ENCODE results near the gene SHISA6. TPM values are rescaled to one million over a fixed set of nuclear protein-coding genes. Genes with fewer than 3 reads are reported as not detected.

Gene SHISA6
- total RNA-seq, 1 experiment from 2014 or later = 2.9 TPM

GRCh38 chr17:11511696-11512095, 270.7 kb downstream of the SHISA6 start:
- H3K79me1 ChIP-seq (ENCODE audit: insufficient read depth, low read depth, low read length, poor library complexity, severe bottlenecking) = no peaks in the 10 kb centered on the region
- no peak overlapping the region for H2BK5ac ChIP-seq (ENCODE audit: insufficient read length, low read length)
- no peak overlapping the region for H3K14ac ChIP-seq (ENCODE audit: insufficient read depth, low read length)
- H3K9ac ChIP-seq (ENCODE audit: extremely low read depth, insufficient read length, low read length) = no peak overlapping the region
- TF ChIP-seq CTCF (conservative IDR thresholded peaks at IDR 0.05) = no peak
- H3K4me2 ChIP-seq (ENCODE audit: insufficient read depth, insufficient read length, low read length) = no peak overlapping the region
- no peaks in the 10 kb centered on the region for H3K27me3 ChIP-seq (ENCODE audit: insufficient read depth, low read length)
- no peaks in the 10 kb centered on the region; a peak in 1 of 5 replicates for H3K9me3 Mint-ChIP-seq
- H4K20me1 ChIP-seq (ENCODE audit: control insufficient read depth, insufficient read depth, insufficient read length) = no peaks in the 10 kb centered on the region
- H2AFZ ChIP-seq (ENCODE audit: low read length) = no peak overlapping the region
- H3K27ac Mint-ChIP-seq = no peak overlapping the region
- H3K4me1 ChIP-seq (ENCODE audit: insufficient read depth, low read length) = peaks cover 2% of the 10 kb centered on the region; the same call in 1 of the 2 replicates
- no peak overlapping the region for H4K8ac ChIP-seq (replicated peaks; ENCODE audit: insufficient read length, low read depth, low read length)
- H3K4me3 Mint-ChIP-seq = no peak overlapping the region
- no peak overlapping the region for H4K5ac ChIP-seq (ENCODE audit: insufficient read length, low read depth, low read length)
- no peak overlapping the region for H3K4ac ChIP-seq (ENCODE audit: low read depth, low read length)
- H4K91ac ChIP-seq (ENCODE audit: insufficient read length, low read depth, low read length) = no peak overlapping the region
- H3K79me2 ChIP-seq (ENCODE audit: insufficient read depth, low read length) = no peaks in the 10 kb centered on the region
- H3K56ac ChIP-seq (ENCODE audit: insufficient read length, low read depth, low read length) = no peak overlapping the region
- H3K9me3 ChIP-seq (ENCODE audit: control insufficient read depth, low read depth, low read length) = no peaks in the 10 kb centered on the region
- H2BK20ac ChIP-seq (ENCODE audit: low read depth, low read length, poor library complexity, severe bottlenecking) = no peak overlapping the region
- H3K23ac ChIP-seq (ENCODE audit: insufficient read length, low read depth, low read length) = no peak overlapping the region
- H2BK12ac ChIP-seq (ENCODE audit: insufficient read length, low read depth, low read length) = no peak overlapping the region
- no peak overlapping the region for H2AK5ac ChIP-seq (ENCODE audit: insufficient read length, low read length)
- H3T11ph ChIP-seq (ENCODE audit: low read length) = no peak overlapping the region
- H3K36me3 Mint-ChIP-seq (ENCODE audit: insufficient read depth in 1 of 3, low read depth in 3 of 3) = no peaks in the 10 kb centered on the region
- WGBS (ENCODE audit: extremely low coverage, insufficient read length, low lambda C conversion rate) = no CpG with 5 or more reads among the region's 4 CpGs
- no peak overlapping the region for H2BK120ac ChIP-seq (ENCODE audit: low read depth, low read length, poor library complexity, severe bottlenecking)
- H3K18ac ChIP-seq (ENCODE audit: insufficient read length, low read depth, low read length) = no peak overlapping the region
- H3K4me1 Mint-ChIP-seq = peaks cover 2 to 8% of the 10 kb centered on the region in 2 experiments; a peak in 3 of 4 replicates
- H3K27ac ChIP-seq (ENCODE audit: insufficient read length, low read depth, low read length) = no peak overlapping the region
- peaks cover 12% of the 10 kb centered on the region for H3K27me3 Mint-ChIP-seq (ENCODE audit: low read depth)
- no peaks in the 10 kb centered on the region for H3K23me2 ChIP-seq (ENCODE audit: insufficient read length, low read depth, low read length, poor library complexity, severe bottlenecking)
- no peak overlapping the region for H2BK15ac ChIP-seq (ENCODE audit: low read depth, low read length)
- DNase-seq = no peak
